WTC11 (cell line): ENCODE data around the gene HENMT1. TPM values are rescaled to one million over a fixed set of nuclear protein-coding genes. Genes with fewer than 3 reads are reported as not detected.
"Not testable (repeated sequence)": the region's sequence is repeated elsewhere in the genome, so short reads cannot be mapped to it uniquely, and the experiment has no call there.

ENCODE experiments used
- ATAC-seq: fragments of 200-7000 bp; cut with Tn5 transposase; 2 replicates; pipeline ENCODE4 v1.10.0; 2021; ENCODE audit warnings: mild to moderate bottlenecking, moderate library complexity
- CTCF ChIA-PET: fragments of 300-600 bp; sonication (Branson Sonifier 250); formaldehyde crosslinking; loops from one replicate; lab custom pipeline; 2021; ENCODE audit warnings: antibody characterized with exemption; lab: Charles Lee
- POLR2A ChIA-PET: fragments of 350-600 bp; sonication (Branson Sonifier 250); formaldehyde crosslinking; loops from one replicate; lab custom pipeline; 2021; ENCODE audit warnings: antibody characterized with exemption; lab: Charles Lee
- DNase-seq: peaks from one replicate; pipeline ENCODE4 v3.0.0; 2021; ENCODE audit warnings: low spot score
- H3K27ac Mint-ChIP-seq: 2 replicates; pipeline ENCODE4 v1.8.0; 2021; ENCODE audit warnings: mixed read lengths
- H3K27me3 Mint-ChIP-seq: 2 replicates; pipeline ENCODE4 v1.8.0; 2021; ENCODE audit warnings: low read depth, mild to moderate bottlenecking, moderate library complexity, mixed read lengths
- H3K36me3 Mint-ChIP-seq: 2 replicates; pipeline ENCODE4 v1.8.0; 2021; ENCODE audit warnings: mixed read lengths
- H3K4me1 Mint-ChIP-seq: 2 replicates; pipeline ENCODE4 v1.8.0; 2022; ENCODE audit warnings: mixed read lengths
- H3K4me3 Mint-ChIP-seq: 2 replicates; pipeline ENCODE4 v1.8.0; 2021; ENCODE audit warnings: mild to moderate bottlenecking, moderate library complexity, mixed read lengths
- H3K9me3 Mint-ChIP-seq: 2 replicates; pipeline ENCODE4 v1.8.0; 2021; ENCODE audit warnings: mixed read lengths
- ATF2 ChIP-seq: sonication (generic); formaldehyde crosslinking; IDR thresholded peaks from 2 replicates; pipeline ENCODE4 v1.8.1; 2022; ENCODE audit warnings: low read depth, missing genetic modification reagents, borderline replicate concordance
- ATF3 ChIP-seq: sonication (generic); formaldehyde crosslinking; conservative IDR thresholded peaks from 2 replicates; pipeline ENCODE4 v1.8.1; 2022; ENCODE audit warnings: mild to moderate bottlenecking, missing genetic modification reagents
- CREB1 ChIP-seq: sonication (generic); formaldehyde crosslinking; IDR thresholded peaks from 2 replicates; pipeline ENCODE4 v1.8.0; 2023; ENCODE audit warnings: mild to moderate bottlenecking, missing genetic modification reagents
- ERG ChIP-seq: fragments of 250-450 bp; sonication (Bioruptor Pico); IDR thresholded peaks from 2 replicates; pipeline ENCODE4 v1.8.0; 2021; ENCODE audit warnings: mild to moderate bottlenecking
- FOXJ3 ChIP-seq: sonication (generic); formaldehyde crosslinking; IDR thresholded peaks from 2 replicates; pipeline ENCODE4 v1.9.0; 2021; ENCODE audit warnings: missing genetic modification reagents, mild to moderate bottlenecking, borderline replicate concordance
- FOXP4 ChIP-seq: sonication (generic); formaldehyde crosslinking; IDR thresholded peaks from 2 replicates; pipeline ENCODE4 v1.8.0; 2022; ENCODE audit warnings: mild to moderate bottlenecking, missing genetic modification reagents
- IRF1 ChIP-seq: sonication (generic); formaldehyde crosslinking; IDR thresholded peaks from 2 replicates; pipeline ENCODE4 v1.8.0; 2023; ENCODE audit warnings: missing genetic modification reagents
- IRF2 ChIP-seq: sonication (generic); formaldehyde crosslinking; IDR thresholded peaks from 2 replicates; pipeline ENCODE4 v1.8.0; 2022; ENCODE audit warnings: low read depth, missing genetic modification reagents, borderline replicate concordance
- MAX ChIP-seq: sonication (generic); formaldehyde crosslinking; IDR thresholded peaks from 2 replicates; pipeline ENCODE4 v1.8.0; 2022; ENCODE audit warnings: mild to moderate bottlenecking, missing genetic modification reagents
- MYBL2 ChIP-seq: sonication (generic); formaldehyde crosslinking; IDR thresholded peaks from 2 replicates; pipeline ENCODE4 v1.8.1; 2023; ENCODE audit warnings: mild to moderate bottlenecking, moderate library complexity, missing genetic modification reagents
- NFYB ChIP-seq: sonication (generic); formaldehyde crosslinking; conservative IDR thresholded peaks from 2 replicates; pipeline ENCODE4 v1.8.0; 2022; ENCODE audit warnings: low read depth, missing genetic modification reagents
- NR3C1 ChIP-seq: sonication (generic); formaldehyde crosslinking; conservative IDR thresholded peaks from 2 replicates; pipeline ENCODE4 v1.8.1; 2023; ENCODE audit warnings: low read depth, mild to moderate bottlenecking, missing genetic modification reagents
- PREB ChIP-seq: sonication (generic); formaldehyde crosslinking; IDR thresholded peaks from 2 replicates; pipeline ENCODE4 v1.8.1; 2022; ENCODE audit warnings: mild to moderate bottlenecking, missing genetic modification reagents, moderate library complexity, borderline replicate concordance
- SMAD3 ChIP-seq: sonication (generic); formaldehyde crosslinking; IDR thresholded peaks from 2 replicates; pipeline ENCODE4 v1.8.0; 2022; ENCODE audit warnings: missing genetic modification reagents, mild to moderate bottlenecking, borderline replicate concordance
- ZNF121 ChIP-seq: sonication (generic); formaldehyde crosslinking; IDR thresholded peaks from 2 replicates; pipeline ENCODE4 v1.8.0; 2023; ENCODE audit warnings: missing genetic modification reagents
- ZNF317 ChIP-seq: sonication (generic); formaldehyde crosslinking; IDR thresholded peaks from 2 replicates; pipeline ENCODE4 v1.8.1; 2023; ENCODE audit warnings: low read depth, mild to moderate bottlenecking, moderate library complexity, missing genetic modification reagents, borderline replicate concordance
- ZNF425 ChIP-seq: fragments of 250-450 bp; sonication (Bioruptor Pico); conservative IDR thresholded peaks from 2 replicates; pipeline ENCODE4 v1.9.0; 2021; ENCODE audit warnings: mild to moderate bottlenecking
- total RNA-seq: library from RNA; stranded (reverse); gene quantifications from 3 replicates; pipeline ENCODE4 v1.2.3, GENCODE V29; 2021

Gene HENMT1
- total RNA-seq, 1 experiment from 2014 or later = 4.7 TPM

- peaks cover 10% of the 10 kb centered on the region for H3K9me3 Mint-ChIP-seq
- H3K27me3 Mint-ChIP-seq = no peaks in the 10 kb centered on the region
- H3K36me3 Mint-ChIP-seq = peaks cover 4% of the 10 kb centered on the region; the same call in 1 of the 2 replicates
- peaks cover 11% of the 10 kb centered on the region for H3K4me1 Mint-ChIP-seq
- no peak overlapping the region for H3K27ac Mint-ChIP-seq
- ChIA-PET POLR2A (interaction anchor here (0.8 kb wide), 1 partner anchor 17 kb away, joined by 3 read pairs; the partner anchor contains the start of gene HENMT1), CTCF (interaction anchor here (0.6 to 3.6 kb wide), 18 partner anchors 9 to 678 kb away, joined by 3 to 14 read pairs (median 3); partner anchors contain the start of genes EEIG2, FNDC7, PRPF38B and VAV3)
- no peak overlapping the region for H3K4me3 Mint-ChIP-seq
- ATAC-seq (peak; percentile 50), DNase-seq (no peak)
- TF ChIP-seq FOXP4 (no peak), MYBL2 (CRISPR knock-in tag) (no peak), NR3C1 (CRISPR knock-in tag) (no peak), IRF1 (CRISPR knock-in tag) (no peak), PREB (CRISPR knock-in tag) (no peak), ERG (CRISPR knock-in tag) (no peak), ATF3 (CRISPR knock-in tag) (no peak), ZNF425 (CRISPR knock-in tag) (no peak), FOXJ3 (CRISPR knock-in tag) (no peak), ATF2 (CRISPR knock-in tag) (no peak), MAX (CRISPR knock-in tag) (no peak), ZNF121 (CRISPR knock-in tag) (no peak), ZNF317 (CRISPR knock-in tag) (no peak), IRF2 (CRISPR knock-in tag) (no peak), SMAD3 (CRISPR knock-in tag) (no peak), CREB1 (CRISPR knock-in tag) (no peak), NFYB (no peak)
These were observed 17.2 kb downstream of the HENMT1 start for GRCh38 chr1:108643492-108644335.

- ATAC-seq, DNase-seq: not testable (repeated sequence)
These were observed 20.0 kb downstream of the HENMT1 start for GRCh38 chr1:108640863-108641262.

More at GRCh38 chr1:108640863-108641262, 20.0 kb downstream of the HENMT1 start:
- CTCF ChIA-PET, H3K27ac Mint-ChIP-seq, POLR2A ChIA-PET, H3K4me3 Mint-ChIP-seq, H3K4me1 Mint-ChIP-seq, H3K27me3 Mint-ChIP-seq: not testable (repeated sequence)
- H3K36me3 Mint-ChIP-seq = peaks cover 19% of the 10 kb centered on the region
- peaks cover 10% of the 10 kb centered on the region for H3K9me3 Mint-ChIP-seq
